NCI-H2171 (cell line): ENCODE data around the gene CD84.
A peak's percentile ranks its signal among the peaks of the same experiment; 100 is the strongest.
"Not testable (repeated sequence)": the region's sequence is repeated elsewhere in the genome, so short reads cannot be mapped to it uniquely, and the experiment has no call there.

Experiments used
- DNase-seq: peaks from one replicate; lab custom pipeline; 2025; lab: John Stamatoyannopoulos, UW

The CD84 gene

DNA sequence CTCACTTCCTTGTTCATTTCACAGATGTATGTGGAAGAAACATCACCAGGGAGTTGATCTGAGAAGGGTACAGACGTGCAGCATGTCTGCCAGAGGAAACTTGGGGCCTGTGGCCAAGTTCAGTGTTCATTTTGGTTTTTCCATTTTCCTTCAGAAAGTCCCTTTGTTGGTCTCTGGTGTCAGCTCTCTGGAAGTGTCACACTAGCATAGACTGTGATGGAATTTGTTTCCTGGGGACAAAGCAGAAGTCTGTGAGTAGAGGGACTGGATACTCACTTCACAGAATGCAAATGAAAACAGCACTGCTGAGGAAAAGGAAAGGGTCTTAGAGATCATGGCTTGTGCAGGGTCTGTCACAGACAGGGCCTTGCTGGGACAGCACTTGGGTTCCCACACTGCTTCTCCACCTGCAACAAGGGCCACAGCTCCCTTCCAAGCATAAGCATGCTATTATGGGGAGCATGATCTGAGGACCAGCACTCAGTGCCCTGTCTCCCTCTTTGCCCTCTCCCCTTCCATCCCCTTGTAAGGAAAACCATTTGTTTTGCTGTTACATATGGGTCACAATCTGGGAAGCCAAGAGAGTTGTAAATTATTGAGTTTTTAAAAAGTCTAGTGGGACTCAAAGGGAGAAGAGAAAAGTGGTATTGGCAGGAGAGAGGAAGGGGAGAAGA lies 31.4 kb upstream of the CD84 start:
- DNase-seq: no peak

DNA sequence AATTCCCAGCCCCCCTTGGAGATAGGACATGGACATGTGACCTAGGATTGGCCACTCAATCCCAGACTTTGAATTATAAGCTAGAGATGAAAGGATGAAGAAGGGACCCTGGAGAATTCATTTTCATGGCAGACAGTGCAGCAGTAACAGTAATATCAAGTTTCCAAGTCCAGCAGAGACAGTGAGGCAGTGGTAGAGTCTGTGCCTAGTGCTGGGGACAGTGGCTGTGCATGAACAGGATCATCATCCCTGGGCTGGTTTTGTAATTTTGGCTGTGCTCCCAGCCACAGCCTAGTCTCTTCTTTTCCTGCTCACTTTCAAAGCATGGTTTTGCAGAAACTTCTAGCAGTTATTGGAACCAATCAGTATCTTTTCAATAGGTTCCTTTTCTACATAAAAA lies 29.6 kb upstream of the CD84 start:
- DNase-seq: no peak

DNA sequence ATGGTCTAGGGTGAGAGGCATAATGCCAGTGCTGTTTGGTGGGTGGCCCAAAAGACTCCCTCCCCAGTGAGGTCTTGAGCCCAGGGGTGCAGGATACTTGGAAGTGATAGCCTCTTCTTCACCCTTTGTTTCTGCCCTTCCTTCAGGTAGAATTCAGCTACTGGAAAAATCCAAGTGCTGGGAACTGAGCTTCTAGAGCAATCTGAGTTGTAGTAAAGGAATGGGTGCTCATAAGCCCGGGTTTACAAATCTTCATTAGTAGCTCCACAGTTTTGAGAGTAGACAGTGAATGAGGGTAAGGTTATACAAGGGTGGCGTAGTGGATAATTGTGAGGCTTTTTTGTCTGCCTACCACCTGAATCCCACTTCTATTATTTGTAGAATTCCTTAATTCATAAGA lies 29.2 kb upstream of the CD84 start:
- DNase-seq: no peak

DNA sequence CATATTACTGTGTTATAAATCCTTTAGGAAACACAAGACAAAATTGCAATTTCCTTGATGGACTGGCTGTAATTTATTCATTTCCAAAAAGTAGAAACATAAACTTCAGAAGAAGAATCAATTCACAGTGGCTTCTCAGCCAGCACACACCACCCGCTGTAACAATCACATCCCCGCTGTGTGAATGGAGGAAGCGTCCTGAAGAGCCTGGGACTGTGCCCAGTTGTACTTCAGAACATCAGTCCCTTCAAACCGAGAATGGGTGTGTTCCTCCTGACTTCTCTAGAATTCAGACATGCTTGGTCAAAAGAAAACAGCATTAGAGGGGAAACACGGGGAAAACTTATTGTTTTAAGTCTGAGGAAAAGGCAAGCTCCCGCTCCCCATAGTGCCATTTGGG lies 28.8 kb upstream of the CD84 start:
- DNase-seq: no peak

DNA sequence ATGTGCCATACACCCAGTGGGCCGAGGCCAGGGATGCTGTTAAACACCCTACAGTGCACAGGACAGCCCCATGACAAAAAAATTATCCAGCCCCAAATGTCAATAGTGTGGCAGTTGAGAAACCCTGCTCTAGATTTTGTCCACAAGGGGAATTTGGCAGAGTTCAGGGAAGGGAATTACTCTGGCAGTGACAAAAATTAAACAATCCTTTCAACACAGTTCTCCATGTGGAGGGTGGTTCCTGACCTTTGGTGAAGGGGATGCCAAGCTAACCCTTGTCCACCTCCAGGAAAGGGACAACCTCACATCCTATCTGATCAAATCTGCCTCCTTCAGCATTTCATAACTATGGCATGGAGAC lies 28.4 kb upstream of the CD84 start:
- DNase-seq: no peak

DNA sequence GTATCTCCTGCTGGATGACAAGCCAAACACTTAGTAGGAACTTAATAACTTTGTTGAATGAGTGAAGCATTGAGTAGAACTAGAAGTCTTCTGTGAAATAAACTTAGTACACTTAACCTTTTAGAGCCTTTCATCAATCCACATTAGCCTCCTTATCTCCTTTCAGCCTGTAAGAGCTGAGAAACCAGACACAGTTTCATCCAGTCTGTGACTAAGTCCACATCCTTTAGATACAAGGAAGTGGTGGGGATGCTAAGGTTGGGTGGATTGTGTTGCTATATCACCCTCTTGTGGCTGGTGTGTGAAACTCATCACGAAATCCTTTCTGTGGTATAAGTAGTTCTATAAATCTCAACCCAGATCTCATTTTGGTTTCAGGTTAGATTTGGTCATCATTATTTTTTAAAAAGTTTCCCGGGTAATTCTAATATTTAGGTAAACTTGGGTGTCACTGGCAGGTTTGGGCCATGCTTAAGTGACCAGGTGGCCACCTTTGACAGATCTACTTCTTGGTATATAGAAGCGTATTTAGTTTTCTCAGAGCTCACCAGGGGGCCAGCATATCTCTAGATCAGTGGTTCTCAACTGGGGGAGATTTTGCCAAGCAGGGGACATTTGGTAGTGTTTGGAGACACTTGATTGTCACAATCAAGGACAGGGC lies 27.8 kb upstream of the CD84 start:
- DNase-seq: peak; percentile 56

DNA sequence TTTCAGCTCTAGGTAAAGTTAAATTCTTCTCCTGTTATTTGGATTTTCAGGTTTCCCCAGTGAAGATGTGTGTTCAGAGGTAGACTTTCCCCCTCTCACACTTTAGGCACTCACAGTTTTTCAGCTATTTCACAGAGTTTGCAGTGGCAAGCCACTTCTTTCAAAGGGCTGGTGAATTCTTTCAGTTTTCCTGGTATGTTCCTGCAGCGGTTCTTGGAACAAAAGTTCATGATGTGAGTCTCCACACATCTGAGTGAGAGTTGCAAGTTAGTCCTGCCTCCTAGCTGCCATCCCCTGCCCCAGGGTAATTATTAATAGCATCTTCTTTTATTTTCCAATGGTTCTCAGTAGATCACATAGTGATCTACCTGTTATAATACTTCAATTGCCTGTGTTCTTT lies 27.3 kb upstream of the CD84 start:
- no peak for DNase-seq

DNA sequence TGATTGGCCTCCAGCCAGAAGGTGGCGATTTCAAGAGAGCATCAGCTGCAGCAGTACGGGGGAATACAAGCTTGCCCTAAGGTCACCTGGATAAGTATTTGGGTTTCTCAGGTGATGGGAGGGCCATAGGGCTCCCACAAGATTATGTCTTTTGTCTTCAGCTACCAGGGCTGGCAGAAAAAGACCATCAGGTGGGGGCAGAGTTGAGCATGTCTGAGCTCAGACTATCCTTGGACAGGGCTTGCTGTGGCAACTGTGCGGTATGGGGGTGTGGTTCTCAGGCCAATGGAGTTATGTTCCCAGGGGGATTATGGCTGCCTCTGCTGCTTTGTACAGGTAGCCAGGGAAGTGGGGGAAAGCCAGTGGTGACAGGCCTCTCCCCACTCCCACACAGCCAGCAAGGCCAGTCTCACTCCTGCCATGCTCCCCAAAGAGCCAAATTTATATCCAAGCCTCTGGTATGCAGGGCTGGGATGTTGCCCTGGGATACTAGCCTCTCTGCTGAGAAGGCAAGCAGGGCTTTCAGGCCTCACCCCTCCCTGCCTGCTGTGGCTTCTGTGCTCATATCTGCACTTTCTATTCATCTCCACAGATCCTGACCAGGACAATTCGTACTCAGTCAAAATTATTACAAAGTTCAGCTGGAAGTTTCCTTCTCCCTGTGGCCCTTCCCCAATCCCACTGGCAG lies 26.6 kb upstream of the CD84 start:
- no peak for DNase-seq

DNA sequence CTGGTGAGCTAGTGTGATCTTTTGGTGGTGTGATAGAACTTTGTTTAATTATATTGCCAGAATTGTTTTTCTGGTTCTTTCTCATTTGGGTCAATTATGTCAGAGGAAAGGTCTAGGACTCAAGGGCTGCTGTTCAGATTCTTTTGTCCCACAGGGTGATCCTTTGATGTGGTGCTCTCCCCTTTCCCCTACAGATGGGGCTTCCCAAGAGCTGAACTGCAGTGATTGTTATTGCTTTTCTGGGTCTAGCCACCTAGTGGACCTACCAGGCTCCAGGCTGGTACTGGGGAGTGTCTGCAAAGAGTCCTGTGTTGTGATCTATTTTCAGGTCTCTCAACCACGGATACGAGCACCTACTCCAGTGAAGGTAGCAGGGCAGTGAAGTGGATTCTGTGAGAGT lies 25.9 kb upstream of the CD84 start:
- no peak for DNase-seq

DNA sequence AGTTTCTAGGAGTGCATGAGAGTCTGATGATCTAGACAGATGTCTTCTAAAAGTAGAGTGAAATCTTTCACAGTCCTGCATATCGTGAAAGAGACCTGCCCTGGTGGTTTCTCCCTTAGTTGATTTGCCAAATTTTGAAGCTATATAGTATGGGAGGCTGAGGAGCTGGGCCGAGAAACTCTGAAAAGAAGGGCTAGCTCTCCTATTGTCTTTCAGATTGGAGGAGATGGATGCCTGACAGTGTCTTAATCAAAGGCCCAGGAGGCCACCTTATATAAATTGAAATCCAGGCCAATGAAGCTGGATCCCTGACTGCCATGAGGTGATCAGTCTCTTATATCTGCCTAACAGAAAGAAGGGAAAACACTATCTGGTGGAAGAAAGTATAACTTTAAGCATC lies 18.4 kb upstream of the CD84 start:
- no peak for DNase-seq

DNA sequence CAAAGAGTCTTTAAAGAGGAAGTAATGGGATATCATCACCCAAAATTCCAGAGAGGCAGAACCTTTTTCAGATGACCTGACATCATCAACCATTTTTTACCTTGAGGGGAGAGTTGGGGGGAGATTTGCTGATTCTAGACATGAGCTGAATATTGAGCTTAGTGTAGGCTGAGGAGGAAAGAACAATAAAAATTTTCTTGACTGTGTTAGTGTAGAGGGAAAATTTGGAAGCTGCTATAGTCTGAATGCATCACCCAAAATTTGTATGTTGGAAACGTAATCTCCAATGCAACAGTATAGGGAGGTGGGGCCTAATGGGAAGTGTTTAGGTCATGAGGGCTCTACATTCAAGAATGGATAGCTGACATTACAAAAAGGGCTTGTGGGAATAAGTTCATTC lies 17.8 kb upstream of the CD84 start:
- DNase-seq: no peak

DNA sequence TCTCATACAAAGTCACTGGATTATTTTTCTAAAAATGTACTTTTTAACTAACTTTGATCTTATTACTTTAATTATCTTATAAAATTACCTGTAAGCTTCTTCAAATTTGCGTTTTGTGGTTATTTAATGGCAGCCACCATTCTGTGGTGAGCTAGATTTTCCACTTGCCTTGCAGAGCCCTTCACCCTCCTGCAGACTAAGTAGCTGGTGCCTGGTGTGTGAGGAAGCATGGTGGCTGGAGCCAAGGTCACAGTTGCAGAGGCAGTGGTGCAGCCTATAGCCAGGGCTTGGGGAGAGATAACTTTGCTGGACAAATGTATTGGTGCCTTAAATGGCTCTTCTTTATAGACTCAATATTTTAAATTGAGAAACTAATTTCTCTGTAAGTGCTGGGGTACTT lies 11.2 kb upstream of the CD84 start:
- no peak for DNase-seq

DNA sequence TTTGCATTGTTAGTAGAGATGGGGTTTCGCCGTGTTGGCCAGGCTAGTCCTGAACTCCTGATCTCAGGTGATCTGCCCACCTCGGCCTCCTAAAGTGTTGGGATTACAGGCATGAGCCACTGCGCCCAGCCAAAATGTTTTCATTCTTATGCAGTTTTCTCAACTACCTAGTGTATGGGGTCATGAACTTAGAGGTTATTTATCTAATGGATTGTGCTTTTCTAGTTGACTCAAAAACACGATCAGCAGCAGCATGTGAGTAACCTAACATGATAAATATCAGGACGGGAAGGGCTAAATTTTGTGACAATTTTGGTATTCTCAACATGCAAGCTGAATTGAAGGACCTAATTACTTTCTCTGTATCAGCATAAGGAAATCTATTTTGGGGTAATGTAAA lies 9.2 kb upstream of the CD84 start:
- DNase-seq: no peak

DNA sequence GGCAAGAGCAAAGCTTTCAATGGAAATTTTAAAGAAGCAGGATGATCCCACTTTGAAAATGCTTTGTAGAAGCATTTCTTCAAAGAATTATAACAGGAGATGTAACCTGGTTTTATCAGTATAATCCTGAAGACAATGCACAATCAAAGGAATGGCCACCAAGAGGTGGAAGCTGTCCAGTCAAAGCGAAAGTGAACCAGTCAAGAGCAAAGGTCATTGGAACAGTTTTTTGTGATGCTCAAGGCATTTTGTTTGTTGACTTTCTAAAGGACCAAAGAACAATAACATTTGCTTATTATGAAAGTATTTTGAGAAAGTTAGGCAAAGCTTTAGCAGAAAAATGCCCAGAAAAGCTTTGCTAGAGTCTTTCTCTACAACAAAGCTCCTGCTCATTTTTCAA lies 5.5 kb upstream of the CD84 start:
- DNase-seq: no peak

DNA sequence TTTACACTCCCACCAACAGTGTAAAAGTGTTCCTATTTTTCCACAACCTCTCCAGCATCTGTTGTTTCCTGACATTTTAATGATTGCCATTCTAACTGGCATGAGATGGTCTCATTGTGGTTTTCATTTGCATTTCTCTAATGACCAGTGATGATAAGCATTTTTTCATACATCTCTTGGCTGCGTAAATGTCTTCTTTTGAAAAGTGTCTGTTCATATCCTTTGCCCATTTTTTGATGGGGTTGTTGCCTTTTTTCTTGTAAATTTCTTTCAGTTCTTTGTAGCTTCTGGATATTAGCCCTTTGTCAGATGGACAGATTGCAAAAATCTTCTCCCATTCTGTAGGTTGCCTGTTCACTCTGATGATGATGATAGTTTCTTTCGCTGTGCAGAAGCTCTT lies 3.7 kb upstream of the CD84 start:
- not testable (repeated sequence) for DNase-seq

DNA sequence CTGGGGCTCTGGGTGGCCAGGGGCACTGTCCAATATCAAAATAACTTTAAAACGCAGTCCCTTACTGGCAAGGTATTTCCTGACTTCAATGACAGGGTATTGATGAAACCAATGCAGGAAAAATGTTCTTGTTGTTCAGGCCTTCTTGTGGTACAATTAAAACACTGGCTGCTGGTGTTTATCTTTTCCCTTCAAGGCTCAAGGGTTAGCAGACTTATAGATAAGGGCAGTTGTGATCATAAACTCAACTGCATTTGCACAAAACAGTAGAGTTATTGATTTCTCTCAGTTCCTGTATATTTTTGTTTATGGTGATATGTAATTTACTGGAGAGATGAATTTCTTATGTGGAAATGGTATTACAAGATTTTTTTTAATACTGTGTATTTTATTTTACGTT lies 2.7 kb upstream of the CD84 start:
- no peak for DNase-seq

DNA sequence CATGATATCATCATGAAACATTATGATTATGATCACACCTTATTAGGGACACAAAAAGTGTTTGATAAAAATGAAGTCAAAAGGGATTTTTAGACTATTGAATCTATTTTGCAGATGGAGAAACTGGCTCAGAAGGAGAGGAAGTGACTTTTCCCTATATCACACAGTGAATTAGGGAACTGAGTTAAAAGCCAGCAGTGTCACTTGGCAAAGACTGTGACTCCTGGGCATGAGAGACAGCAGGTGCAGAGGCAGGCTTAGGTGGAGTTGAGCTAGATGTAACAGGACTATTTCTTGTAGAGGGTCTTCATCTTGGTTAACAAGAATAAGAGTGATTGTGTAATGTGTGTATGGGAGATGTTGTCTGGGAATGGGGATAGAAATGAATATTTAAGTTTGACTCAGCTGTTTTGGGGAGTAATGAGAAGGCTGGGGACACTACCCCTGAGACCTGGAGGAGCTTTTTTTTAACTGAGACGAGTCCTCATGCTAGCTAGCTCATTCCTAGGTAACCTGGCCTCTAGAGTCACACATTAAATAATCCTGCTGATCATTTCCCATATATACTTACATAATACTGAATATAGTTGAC lies 1.0 kb upstream of the CD84 start:
- DNase-seq: no peak

DNA sequence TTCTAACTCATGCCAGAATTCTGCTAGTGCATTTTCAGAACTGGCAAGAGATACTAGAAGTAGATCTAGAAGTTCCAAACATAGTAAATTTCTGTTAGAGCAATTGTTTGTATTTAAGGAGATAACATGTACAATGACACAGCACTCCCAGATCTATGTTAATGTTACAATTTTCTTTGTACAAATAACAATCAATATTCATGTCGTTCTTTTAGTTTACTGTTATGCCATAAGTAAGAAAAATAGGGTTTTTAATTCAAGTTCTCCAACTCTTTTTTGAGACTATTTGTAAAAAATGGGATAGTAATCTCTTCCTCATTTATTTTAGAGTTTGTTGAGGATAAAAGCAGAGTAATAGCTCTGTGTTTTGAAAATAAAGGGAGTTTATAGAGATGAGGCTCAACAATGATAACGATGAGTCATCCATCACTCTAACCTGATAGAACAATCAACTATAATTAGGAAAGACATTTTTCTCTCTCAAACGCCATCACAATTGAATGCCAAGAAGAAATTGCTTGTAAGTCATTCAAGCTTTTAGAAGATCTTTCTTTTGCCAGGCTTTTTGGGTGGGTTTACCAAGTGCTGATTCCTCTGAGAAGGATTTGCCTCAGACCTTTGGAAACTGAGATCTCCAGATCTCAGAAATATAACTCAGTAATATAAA lies 638 bp downstream of the CD84 start:
- DNase-seq: no peak

DNA sequence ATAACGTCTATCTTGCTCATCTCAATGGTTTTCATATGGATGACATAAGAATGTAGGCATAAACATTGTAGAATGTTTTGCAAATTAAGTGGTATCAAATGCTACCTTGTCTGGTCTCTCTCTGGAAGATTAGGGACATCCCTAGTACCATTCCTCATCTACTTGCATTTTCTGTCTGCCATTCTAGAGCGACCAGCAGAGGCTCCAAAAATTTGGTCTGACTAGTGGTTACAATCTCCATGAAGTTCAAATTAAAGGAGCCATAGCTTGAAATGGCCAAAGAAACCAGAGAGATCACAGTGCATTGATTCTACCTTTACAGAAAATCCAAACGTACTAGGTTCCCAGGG lies 1.1 kb downstream of the CD84 start:
- DNase-seq: no peak

DNA sequence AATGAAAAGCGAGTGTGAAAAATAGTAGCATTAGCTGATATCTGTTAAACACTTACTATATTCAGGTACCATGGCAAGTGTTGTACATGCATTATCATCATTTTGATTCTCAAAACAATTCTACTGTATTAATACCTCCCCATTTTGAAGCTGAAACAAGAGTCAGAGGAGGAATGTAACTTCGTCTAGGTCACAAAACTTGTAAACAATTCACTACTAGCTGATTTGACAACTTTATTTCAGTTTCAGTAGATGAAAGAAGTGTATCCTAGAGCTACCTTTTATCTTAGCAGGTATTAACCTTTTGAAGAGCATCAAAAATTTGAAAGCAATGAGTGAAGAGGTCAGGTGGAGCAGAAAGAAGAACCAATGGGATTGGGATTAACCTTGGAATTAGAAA lies 1.6 kb downstream of the CD84 start:
- no peak for DNase-seq

DNA sequence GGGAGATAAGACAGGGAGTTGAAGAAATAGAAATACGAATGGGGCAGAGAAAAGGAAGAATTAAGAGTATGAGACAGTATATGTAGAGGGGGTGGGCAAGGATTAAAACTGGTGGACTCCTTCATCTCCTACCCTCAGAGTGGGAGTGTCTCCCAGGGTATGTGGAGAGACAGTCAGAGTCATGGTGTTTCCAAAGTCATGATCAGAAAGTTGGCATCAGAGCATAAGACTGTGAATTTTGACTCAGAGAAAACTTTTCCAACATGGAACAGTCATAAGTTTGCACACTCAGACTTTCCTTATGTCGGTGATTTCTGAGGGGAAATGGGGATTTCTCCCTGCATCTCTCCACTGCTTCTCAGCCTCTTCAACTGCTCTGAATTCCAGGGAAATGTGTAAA lies 2.4 kb downstream of the CD84 start:
- DNase-seq: no peak

DNA sequence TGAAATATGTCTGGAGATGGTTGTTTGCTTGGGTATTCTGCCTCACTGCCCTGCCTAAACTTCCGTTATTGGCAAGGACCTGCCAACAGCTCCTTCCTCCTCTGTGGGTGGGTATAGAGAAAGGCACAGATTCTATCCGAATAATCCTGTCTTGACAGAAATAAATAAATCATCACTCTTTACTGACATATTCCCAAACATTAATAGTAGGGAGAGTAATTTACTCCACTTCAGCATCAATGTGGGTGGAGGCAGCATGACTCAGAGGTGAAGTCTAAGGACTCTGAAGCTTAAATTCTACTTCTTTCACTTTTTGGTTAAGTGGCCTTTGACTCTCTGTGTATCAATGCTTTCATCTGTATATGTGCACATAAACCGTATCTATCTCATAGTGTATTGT lies 2.9 kb downstream of the CD84 start:
- no peak for DNase-seq

DNA sequence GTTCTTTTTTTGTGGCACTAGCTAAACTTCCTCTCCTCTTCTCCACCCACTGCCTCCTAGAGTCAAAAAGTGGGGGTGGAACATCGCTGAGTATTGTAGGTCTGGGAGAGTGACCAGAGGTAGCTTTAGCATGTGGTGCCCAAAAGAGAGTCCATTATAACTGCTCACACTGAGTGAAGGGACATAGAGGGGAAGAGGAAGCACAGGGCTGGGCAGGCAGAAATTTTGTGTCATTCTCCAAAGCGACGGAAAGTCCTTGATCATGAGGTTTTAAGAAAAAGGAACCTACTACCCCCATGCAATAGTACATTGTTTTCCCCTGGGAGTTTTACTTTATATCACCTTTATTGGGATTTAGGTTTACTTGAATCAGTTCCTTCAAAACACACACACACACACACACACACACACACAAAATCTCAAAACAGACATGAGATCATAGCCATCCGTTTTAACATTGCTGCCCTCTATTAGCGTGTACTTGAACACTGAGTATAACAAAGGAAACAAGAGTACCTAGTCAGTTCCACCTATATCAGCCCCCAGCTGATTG lies 4.1 kb downstream of the CD84 start:
- no peak for DNase-seq
